Astrocyte (in vitro differentiated cells and primary cell): ENCODE data around the gene CHMP6. TPM values are rescaled to one million over a fixed set of nuclear protein-coding genes. Genes with fewer than 3 reads are reported as not detected.

ENCODE experiments used
- DNase-seq: peaks from one replicate; pipeline ENCODE4 v3.0.0-alpha.2; 2010; ENCODE audit warnings: low read depth
- FAIRE-seq: peaks from 2 replicates; lab custom pipeline; 2011; peaks lifted over from hg19 to GRCh38; lab: Jason Lieb, UNC
- H2AFZ ChIP-seq: 2 replicates; pipeline ENCODE4 v1.6.0; 2012; ENCODE audit warnings: low read depth, low read length, inconsistent platforms
- H3K27ac ChIP-seq: 2 replicates; pipeline ENCODE4 v1.5.1; 2011; ENCODE audit warnings: low read depth, low read length, inconsistent platforms
- H3K27me3 ChIP-seq: 2 replicates; pipeline ENCODE4 v1.6.0; 2011; ENCODE audit warnings: low read length, inconsistent platforms; ENCODE audit not compliant: insufficient read depth
- H3K36me3 ChIP-seq: 2 replicates; pipeline ENCODE4 v1.5.1; 2011; ENCODE audit warnings: low read length, inconsistent platforms; ENCODE audit not compliant: insufficient read depth
- H3K4me1 ChIP-seq: 2 replicates; pipeline ENCODE4 v1.5.1; 2011; ENCODE audit warnings: low read length, inconsistent platforms; ENCODE audit not compliant: insufficient read depth
- H3K4me2 ChIP-seq: 2 replicates; pipeline ENCODE4 v1.6.0; 2012; ENCODE audit warnings: low read length, inconsistent platforms
- H3K4me3 ChIP-seq: 2 replicates; pipeline ENCODE4 v1.5.1; 2011; ENCODE audit warnings: low read depth, mild to moderate bottlenecking, low read length, inconsistent platforms; ENCODE audit not compliant: insufficient read depth
- H3K79me2 ChIP-seq: 2 replicates; pipeline ENCODE4 v1.6.0; 2012; ENCODE audit warnings: mild to moderate bottlenecking, low read length, inconsistent platforms; ENCODE audit not compliant: insufficient read depth
- H3K9ac ChIP-seq: 2 replicates; pipeline ENCODE4 v1.6.0; 2012; ENCODE audit warnings: mild to moderate bottlenecking, low read length, inconsistent platforms
- H3K9me3 ChIP-seq: 2 replicates; pipeline ENCODE4 v1.5.1; 2012; ENCODE audit warnings: low read depth, mild to moderate bottlenecking, low read length, inconsistent platforms; ENCODE audit not compliant: insufficient read depth
- H4K20me1 ChIP-seq: 2 replicates; pipeline ENCODE4 v1.6.0; 2012; ENCODE audit warnings: low read length, inconsistent platforms; ENCODE audit not compliant: insufficient read depth
- H3K27ac Mint-ChIP-seq: one replicate; pipeline ENCODE4 v1.8.0; 2021; ENCODE audit warnings: mild to moderate bottlenecking, mixed read lengths; ENCODE audit not compliant: unreplicated experiment
- H3K27me3 Mint-ChIP-seq: one replicate; pipeline ENCODE4 v1.8.0; 2021; ENCODE audit warnings: low read depth, mixed read lengths; ENCODE audit not compliant: unreplicated experiment
- H3K36me3 Mint-ChIP-seq: one replicate; pipeline ENCODE4 v1.8.0; 2021; ENCODE audit warnings: low read depth, mixed read lengths; ENCODE audit not compliant: unreplicated experiment
- H3K4me1 Mint-ChIP-seq: one replicate; pipeline ENCODE4 v1.8.0; 2021; ENCODE audit warnings: low read depth, mixed read lengths; ENCODE audit not compliant: unreplicated experiment
- H3K4me3 Mint-ChIP-seq: one replicate; pipeline ENCODE4 v1.8.0; 2021; ENCODE audit warnings: mild to moderate bottlenecking, moderate library complexity, mixed read lengths; ENCODE audit not compliant: unreplicated experiment
- H3K9me3 Mint-ChIP-seq: one replicate; pipeline ENCODE4 v1.8.0; 2021; ENCODE audit warnings: mild to moderate bottlenecking, mixed read lengths; ENCODE audit not compliant: unreplicated experiment
- EZH2 ChIP-seq: IDR thresholded peaks from 2 replicates; pipeline ENCODE4 v1.6.1; 2012; ENCODE audit warnings: mild to moderate bottlenecking, low read length, inconsistent platforms; ENCODE audit not compliant: insufficient read depth
- total RNA-seq: library from RNA; stranded (reverse); gene quantifications from 2 replicates; pipeline ENCODE4 v1.2.1, GENCODE V29; 2021
- TF ChIP-seq, protein P1 (sequence below): IDR thresholded peaks from 2 replicates; pipeline ENCODE4 v1.5.1; 2011; ENCODE audit warnings: low read depth, mild to moderate bottlenecking, inconsistent platforms, low read length, moderate library complexity; ENCODE audit not compliant: insufficient read depth

Gene CHMP6
- total RNA-seq, 1 donor from 2014 or later, result 19.0 TPM

- FAIRE-seq (no peak), DNase-seq (no peak)
- Mint-ChIP-seq H3K27me3 (peaks cover 2% of the 10 kb centered on the region), H3K9me3 (peaks cover 5% of the 10 kb centered on the region), H3K27ac (no peak overlapping the region), H3K4me3 (no peak overlapping the region), H3K36me3 (peaks cover 16% of the 10 kb centered on the region), H3K4me1 (no peaks in the 10 kb centered on the region)
- Histone ChIP-seq H3K9ac (no peak overlapping the region), H3K4me3 (no peak overlapping the region), H4K20me1 (no peaks in the 10 kb centered on the region), H3K4me2 (no peak overlapping the region), H3K79me2 (no peaks in the 10 kb centered on the region), H2AFZ (no peak overlapping the region), H3K9me3 (no peaks in the 10 kb centered on the region), H3K27me3 (no peaks in the 10 kb centered on the region), H3K4me1 (no peaks in the 10 kb centered on the region), H3K27ac (no peak overlapping the region), H3K36me3 (peaks cover 5% of the 10 kb centered on the region)
- TF ChIP-seq, protein P1, sequence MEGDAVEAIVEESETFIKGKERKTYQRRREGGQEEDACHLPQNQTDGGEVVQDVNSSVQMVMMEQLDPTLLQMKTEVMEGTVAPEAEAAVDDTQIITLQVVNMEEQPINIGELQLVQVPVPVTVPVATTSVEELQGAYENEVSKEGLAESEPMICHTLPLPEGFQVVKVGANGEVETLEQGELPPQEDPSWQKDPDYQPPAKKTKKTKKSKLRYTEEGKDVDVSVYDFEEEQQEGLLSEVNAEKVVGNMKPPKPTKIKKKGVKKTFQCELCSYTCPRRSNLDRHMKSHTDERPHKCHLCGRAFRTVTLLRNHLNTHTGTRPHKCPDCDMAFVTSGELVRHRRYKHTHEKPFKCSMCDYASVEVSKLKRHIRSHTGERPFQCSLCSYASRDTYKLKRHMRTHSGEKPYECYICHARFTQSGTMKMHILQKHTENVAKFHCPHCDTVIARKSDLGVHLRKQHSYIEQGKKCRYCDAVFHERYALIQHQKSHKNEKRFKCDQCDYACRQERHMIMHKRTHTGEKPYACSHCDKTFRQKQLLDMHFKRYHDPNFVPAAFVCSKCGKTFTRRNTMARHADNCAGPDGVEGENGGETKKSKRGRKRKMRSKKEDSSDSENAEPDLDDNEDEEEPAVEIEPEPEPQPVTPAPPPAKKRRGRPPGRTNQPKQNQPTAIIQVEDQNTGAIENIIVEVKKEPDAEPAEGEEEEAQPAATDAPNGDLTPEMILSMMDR, result no peak
Measured at GRCh38 chr17:80949451-80950421, 41.9 kb upstream of the CHMP6 start.

DNA sequence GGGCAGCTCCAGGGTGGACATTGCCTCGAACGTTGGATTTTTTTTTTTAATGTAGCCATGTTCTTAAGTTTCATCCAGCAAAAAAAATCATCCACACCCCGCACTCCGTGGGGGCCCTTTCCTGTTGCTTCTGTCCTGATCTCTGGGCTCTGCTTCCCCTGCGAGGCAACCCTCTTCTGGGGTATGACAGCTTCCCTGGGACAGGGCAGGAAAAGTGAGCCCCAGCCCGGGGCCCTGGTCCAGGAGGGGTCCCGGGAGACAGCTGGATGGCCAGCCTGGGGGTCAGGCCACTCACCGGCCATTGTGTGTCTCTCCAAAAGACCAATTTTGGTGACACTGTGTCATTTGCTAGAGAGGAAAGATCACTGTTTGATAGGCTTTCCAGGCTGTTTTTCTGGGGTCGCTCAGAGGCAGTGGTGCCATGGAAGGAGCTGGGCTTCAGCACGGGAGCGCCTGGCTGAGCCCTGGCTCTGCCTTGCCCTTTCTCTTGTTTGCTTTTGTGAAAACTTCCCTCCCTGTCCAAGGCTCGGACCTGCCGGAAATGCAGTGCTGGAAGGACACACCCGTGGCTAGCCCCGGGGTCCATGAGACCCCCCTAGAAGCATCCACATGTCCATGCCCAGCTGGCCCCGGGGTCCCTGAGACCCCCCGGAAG is 41.0 kb upstream of the CHMP6 start:
- Mint-ChIP-seq H3K27me3 (peaks cover 2% of the 10 kb centered on the region), H3K4me3 (no peak overlapping the region), H3K27ac (no peak overlapping the region), H3K36me3 (peaks cover 22% of the 10 kb centered on the region), H3K9me3 (peaks cover 5% of the 10 kb centered on the region), H3K4me1 (no peaks in the 10 kb centered on the region)
- H3K4me3 ChIP-seq, result no peak overlapping the region
- H3K9me3 ChIP-seq, result no peaks in the 10 kb centered on the region
- no peak overlapping the region for H3K9ac ChIP-seq
- no peaks in the 10 kb centered on the region for H3K79me2 ChIP-seq
- no peaks in the 10 kb centered on the region for H3K4me1 ChIP-seq
- peaks cover 5% of the 10 kb centered on the region for H3K36me3 ChIP-seq
- FAIRE-seq (no peak), DNase-seq (no peak)
- H2AFZ ChIP-seq, result no peak overlapping the region
- H4K20me1 ChIP-seq, result no peaks in the 10 kb centered on the region
- H3K27me3 ChIP-seq, result no peaks in the 10 kb centered on the region
- H3K4me2 ChIP-seq, result no peak overlapping the region
- no peak for TF ChIP-seq EZH2
- TF ChIP-seq, protein P1, result no peak
- no peak overlapping the region for H3K27ac ChIP-seq
